Endothelial cell of hepatic sinusoid (primary cell): ENCODE results near the gene RIN3.

Experiments
- in situ Hi-C: cut with HindIII; loops from 2 replicates; pipeline ENCODE4 v1.10.0; 2017; ENCODE audit warnings: low sequenced_read_pairs

The RIN3 gene

DNA sequence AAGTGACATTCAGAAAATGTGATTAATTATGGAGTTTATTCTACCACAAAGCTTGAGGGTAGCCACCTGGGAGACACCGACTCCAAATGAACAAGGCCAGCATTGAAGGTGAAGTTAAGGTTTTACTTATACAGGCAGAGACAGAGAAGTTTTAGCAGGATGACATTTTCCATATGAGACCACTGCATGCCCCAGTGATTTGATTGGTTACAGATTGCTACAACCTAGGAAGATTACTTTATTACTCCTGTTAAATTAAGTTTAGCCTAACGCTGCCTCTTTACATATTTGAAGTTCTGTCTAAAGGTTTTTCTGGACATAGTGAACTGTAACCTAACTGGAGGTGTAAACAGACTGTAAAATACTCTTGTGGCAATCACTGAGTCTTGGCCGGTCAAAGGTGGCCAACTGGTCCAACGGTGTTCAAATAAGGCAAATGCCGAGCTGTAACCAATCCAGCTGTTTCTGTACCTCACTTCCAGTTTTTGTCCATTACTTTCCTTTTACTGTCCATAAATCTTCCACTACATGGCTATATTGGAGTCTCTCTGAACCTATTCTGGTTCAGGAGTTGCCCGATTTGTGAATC is 57.2 kb downstream of the RIN3 start:
- in situ Hi-C loops = loop anchor here (5.0 kb wide), 1 partner anchor 67 kb away; no protein-coding TSS in a partner anchor

DNA sequence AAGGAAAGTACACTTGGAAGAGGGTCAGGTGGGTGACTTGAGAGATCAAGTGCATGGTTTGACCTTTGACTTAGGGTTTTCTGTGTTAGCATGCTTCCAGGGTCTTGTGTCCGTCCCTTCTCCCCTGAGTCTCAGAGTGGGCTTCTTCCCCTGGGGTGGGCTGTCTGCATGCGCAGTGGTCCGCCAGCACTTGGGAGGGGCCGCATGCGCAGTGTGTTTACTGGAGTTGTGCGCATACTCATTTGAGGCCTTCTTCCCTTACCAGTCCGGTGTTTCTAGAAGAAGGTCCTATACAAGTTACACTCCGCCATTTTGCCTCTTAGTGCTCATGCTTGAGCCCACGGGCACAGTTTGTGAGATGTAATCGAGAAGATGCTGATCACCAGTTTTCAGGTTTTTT is 58.5 kb downstream of the RIN3 start:
- in situ Hi-C loops = loop anchor here (5.0 kb wide), 1 partner anchor 65 kb away; no protein-coding TSS in a partner anchor

GRCh38 chr14:92573761-92574498 is 60.3 kb downstream of the RIN3 start:
- in situ Hi-C loops = loop anchor here (5.0 kb wide), 1 partner anchor 63 kb away; no protein-coding TSS in a partner anchor

GRCh38 chr14:92575061-92575747 is 61.6 kb downstream of the RIN3 start:
- in situ Hi-C loops = no loop called here

DNA sequence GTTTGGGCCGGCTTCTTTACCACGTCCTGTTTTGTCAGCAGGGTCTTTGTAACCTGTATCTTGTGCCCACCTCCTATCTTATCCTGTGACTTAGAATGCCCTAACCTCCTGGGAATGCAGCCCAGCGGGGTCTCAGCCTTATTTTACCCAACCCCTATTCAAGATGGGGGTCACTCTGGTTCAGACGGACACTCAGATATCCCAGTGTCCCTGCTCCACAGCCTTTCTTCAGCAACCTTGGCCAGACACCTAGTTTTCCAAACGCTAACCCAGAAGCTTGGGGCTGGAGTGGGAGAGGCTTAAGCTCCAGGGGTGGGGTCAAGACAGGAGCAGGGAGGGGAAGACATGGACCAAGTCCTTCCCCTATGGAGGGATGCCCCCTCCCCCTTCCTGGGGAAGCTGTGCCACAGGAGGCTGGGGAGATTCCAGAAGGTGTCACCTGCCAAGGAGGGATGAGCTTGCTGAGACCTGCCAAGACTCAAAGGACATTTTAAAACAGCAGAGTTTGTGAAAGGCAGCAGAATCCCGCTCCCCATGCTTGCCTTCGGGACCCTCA is 62.2 kb downstream of the RIN3 start:
- in situ Hi-C loops = no loop called here

GRCh38 chr14:92577321-92577742 is 63.8 kb downstream of the RIN3 start:
- in situ Hi-C loops = no loop called here

GRCh38 chr14:92578511-92578910 is 64.9 kb downstream of the RIN3 start:
- in situ Hi-C loops = no loop called here

DNA sequence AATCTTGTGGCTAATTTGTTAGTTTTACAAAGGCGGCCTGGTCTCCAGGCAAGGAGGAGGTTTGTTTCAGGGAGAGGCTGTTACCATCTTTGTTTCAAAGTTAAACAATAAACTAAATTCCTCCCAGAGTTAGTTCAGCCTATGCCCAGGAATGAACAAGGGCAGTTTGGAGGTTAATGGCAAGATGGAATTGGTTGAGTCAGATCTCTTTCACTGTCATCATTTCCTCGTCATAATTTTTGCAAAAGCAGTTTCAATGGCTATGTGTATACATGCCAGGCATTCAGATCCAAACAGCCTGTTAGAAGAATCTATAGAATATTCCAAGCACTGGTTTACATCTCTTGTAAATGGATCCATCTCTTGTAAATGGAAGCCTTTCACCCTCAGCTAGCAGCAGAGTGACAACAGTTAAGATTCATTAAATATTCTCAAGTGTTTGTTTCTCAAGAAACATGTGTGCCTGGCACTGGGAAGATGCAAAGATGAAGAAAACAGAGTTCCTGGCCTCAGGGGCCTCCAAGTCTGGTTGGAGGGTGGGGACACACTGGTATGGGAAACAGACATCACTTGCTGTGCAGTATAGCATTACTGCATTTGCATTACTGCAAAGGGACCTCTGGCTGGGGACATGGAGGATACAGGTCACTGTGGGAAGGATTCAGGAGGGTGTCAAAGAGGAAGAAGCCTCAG is 65.8 kb downstream of the RIN3 start:
- in situ Hi-C loops = no loop called here

GRCh38 chr14:92581206-92581605 is 67.6 kb downstream of the RIN3 start:
- in situ Hi-C loops = no loop called here

GRCh38 chr14:92581966-92582566 is 68.5 kb downstream of the RIN3 start:
- in situ Hi-C loops = no loop called here

GRCh38 chr14:92582706-92583452 is 69.3 kb downstream of the RIN3 start:
- in situ Hi-C loops = no loop called here

GRCh38 chr14:92584220-92584619 is 70.6 kb downstream of the RIN3 start:
- in situ Hi-C loops = no loop called here

- in situ Hi-C loops = loop anchor here (5.0 kb wide), 1 partner anchor 102 kb away; no protein-coding TSS in a partner anchor
Observed at GRCh38 chr14:92584816-92585215, 71.2 kb downstream of the RIN3 start.

DNA sequence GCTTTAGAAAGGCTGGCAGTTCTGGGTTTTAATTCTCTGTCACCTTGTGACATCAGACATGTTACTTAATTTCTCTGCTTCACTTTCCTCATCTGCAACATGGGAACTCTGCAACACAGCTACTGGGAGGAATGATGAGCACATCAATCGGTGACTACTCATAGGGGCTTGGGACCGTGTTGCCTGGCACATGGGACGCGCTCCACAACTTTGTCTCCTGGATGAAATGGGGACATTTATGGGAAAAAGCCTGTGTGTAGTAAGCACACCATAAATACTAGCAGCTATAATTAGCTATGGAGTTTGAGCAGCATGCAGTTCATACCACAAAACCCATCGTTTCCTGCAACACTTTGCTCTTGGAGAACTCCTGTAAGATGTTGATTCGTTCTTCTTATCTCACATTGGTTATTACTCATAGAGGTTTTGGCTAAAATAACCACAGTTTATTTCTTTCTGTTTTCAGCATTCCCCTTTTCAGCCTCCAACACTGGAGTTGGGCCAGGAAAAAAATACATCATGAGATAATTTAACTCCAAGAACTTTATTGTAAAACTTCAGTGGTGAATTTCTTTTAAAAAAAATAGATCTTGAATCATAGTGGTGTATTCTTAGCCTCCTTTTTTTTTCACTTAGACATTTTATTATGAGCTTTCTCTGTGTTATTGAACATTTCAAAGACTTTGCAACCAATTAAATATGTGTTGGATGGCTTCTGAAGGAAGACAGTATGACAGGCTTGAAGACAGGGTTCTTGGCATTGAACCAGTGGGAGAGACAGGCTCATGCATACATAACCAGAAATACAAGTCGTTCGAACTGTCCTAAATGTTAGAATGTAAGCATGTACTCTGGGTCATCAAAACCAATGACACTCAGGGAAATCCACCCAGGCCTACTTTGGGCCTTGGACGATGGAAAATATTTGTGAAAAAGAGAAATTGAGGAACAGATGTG is 72.7 kb downstream of the RIN3 start:
- in situ Hi-C loops = loop anchor here (5.0 kb wide), 1 partner anchor 101 kb away; no protein-coding TSS in a partner anchor

DNA sequence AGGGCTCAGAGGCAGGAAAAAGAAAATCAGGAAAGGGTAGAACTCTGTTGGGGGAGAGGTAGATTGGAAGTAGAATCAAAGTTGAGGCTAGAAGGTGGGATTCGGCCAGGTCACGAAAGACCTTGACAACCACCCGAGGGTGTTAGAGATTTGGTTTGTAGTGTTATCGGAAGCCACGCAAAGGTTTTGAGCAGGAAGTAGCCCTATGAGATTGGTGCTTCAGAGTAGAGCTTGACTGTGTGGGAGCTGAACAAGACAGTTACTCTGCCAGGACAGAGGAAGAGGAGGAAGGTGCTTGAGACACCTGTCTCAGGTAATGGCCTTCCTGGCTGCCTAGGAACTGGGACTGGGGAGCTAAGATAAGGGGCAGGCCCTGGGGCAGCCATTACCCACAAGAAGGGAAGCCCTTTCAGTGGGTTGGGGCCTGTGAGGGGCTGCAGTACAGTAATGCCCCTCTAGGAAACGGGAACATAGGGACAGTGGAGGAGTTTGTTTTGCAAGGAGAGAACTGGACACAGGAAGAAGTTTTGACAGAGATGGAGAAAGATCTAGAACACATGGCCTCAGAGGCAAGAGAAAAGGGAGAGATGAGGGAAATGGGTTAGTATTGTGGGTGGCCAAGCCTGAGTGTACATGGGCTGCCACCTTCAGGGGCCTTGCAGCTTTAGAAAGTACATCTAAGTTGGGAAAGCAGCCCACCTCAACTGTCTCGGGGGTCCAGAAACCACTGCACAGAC is 73.5 kb downstream of the RIN3 start:
- in situ Hi-C loops = loop anchor here (5.0 kb wide), 1 partner anchor 100 kb away; no protein-coding TSS in a partner anchor

DNA sequence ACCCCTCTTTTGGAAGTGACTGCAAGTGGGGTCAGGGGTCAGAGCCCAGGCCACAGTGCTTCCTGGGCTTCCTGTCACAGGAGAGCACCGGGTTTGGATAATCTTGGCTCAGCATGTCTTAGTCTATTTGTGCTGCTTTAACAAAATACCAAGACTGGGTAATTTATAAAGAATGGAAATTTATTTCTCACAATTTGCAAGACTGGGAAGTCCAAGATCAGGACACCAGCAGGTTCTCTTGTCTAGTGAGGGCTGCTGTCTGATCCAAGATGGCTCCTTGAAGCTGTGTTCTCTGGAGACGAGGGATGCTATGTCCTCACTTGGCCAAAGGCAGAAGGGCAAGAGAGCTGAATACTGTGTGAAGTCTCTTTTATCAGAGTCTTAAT is 74.1 kb downstream of the RIN3 start:
- in situ Hi-C loops = loop anchor here (5.0 kb wide), 1 partner anchor 100 kb away; no protein-coding TSS in a partner anchor

DNA sequence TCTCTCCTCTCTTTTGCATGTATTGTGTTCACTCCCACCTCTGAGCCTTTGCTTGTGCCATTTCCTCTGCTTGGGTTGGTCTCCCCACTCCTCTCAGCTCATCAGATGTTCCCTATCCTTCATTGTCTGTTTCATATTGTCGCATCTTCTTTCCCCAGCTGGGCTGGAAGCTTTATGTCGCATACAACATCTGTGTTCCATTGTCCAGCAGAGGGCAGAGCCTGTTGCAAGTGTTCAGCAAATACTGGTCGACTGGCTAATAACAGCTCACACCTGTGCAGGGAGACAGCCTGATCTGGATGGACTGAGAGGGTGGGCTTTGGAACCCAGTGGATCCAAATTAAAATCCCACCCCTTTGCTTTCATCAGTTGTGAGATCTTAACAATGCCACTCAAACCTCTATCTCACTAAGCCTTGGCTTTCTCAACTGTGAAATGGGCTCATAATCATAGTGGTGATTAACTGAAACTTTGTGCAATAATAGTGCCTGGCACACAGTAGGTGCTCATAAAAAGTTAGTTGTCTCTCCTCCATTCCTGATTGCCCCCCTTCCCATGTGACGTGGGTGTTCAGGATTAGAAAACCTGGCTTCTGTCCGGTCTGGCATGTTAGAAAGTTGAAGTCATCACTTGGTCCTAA is 75.8 kb downstream of the RIN3 start:
- in situ Hi-C loops = loop anchor here (5.0 kb wide), 1 partner anchor 98 kb away; no protein-coding TSS in a partner anchor
